Measurements from ENCODE around the gene CD27. TPM values are rescaled to one million over a fixed set of nuclear protein-coding genes. Genes with fewer than 3 reads are reported as not detected.
"Not testable (repeated sequence)": the region's sequence is repeated elsewhere in the genome, so short reads cannot be mapped to it uniquely, and the experiment has no call there.

CD27 gene
- polyA plus RNA-seq, 3 donors, result 0.83 to 2.6 (median 2.2) TPM

DNA sequence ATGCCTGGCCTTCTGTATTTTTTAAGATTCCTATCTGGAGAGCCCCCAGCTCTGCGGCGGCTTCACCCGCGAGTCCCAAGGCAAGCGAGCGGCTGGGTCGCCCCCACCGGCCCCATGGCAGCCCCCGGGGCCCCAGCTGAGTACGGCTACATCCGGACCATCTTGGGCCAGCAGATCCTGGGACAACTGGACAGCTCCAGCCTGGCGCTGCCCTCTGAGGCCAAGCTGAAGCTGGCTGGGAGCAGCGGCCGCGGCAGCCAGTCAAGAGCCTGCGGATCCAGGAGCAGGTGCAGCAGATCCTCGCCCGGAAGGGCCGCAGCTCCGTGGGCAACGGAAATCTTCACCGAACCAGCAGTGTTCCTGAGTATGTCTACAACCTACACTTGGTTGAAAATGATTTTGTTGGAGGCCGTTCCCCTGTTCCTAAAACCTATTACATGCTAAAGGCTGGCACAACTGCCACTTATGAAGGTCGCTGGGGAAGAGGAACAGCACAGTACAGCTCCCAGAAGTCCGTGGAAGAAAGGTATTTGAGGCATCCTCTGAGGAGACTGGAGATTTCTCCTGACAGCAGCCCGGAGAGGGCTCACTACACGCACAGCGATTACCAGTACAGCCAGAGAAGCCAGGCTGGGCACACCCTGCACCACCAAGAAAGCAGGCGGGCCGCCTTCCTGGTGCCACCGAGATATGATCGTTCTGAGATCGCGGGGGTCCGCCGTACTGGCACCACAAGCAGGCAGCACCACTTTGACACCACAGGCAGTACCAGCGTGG, 33.0 kb downstream of the CD27 start:
- DNase-seq, result not testable (repeated sequence)

DNA sequence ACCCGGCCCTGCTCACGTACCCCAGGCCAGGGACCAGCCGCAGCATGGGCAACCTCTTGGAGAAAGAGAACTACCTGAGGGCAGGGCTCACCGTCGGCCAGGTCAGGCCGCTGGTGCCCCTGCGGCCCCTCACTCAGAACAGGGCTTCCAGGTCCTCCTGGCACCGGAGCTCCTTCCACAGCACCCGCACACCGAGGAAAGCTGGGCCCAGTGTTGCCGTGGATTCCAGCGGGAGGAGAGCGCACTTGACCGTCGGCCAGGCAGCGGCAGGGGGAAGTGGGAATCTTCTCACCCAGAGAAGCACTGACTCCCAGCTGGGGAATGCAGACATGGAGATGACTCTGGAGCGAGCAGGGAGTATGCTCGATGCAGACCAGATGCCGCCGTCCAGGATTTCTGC, 33.7 kb downstream of the CD27 start:
- no peak for DNase-seq

DNA sequence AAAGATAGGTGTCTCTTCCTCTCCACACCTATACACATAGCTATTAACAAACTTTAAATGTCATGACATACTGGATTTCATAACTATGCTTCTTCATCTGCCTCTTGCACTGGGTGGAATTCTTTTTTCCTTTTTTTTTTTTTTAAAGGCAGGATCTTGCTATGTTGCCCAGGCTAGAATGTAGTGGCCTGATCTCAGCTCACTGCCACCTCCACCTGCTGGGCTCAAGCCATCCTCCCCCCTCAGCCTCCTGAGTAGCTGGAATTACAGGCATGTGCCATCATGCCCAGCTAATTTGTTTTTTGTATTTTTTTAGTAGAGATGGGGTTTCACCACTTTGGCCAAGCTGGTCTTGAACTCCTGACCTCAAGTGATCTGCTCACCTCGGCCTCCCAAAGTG, 43.5 kb downstream of the CD27 start:
- DNase-seq, result no peak

DNA sequence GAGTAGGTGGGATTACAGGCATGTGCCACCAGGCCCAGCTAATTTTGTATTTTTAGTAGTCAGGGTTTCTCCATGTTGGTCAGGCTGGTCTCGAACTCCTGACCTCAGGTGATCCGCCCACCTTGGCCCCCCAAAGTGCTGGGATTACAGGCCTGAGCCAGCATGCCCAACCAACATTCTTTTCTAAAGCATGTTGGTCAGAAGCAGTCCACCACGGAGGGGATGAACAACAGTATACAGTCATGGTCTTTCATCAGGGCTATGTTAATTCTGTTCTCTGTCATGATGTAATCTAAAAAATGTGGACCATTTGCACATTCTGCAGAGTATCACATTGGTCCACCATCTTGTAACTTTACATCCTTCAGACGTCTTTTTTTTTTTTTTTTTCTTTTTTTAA, 44.7 kb downstream of the CD27 start:
- no peak for DNase-seq

DNA sequence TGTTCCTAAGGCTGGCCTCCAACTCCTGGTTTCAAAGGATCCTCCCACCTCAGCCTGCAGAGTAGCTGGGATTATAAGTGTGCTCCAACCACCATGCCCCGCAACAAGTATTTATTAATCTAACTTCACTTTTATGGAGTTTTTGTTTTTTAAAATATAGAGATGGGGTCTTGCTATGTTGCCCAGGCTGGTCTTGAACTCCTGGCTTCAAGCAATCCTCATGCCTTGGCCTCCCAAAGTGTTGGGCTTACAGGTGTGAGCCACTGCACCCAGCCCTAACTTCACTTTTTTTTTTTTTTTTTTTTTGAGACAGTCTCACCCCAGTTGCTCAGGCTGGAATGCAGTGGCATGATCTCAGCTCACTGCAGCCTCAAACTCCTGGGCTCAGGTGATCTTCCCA, 45.9 kb downstream of the CD27 start:
- DNase-seq, result not testable (repeated sequence)

DNA sequence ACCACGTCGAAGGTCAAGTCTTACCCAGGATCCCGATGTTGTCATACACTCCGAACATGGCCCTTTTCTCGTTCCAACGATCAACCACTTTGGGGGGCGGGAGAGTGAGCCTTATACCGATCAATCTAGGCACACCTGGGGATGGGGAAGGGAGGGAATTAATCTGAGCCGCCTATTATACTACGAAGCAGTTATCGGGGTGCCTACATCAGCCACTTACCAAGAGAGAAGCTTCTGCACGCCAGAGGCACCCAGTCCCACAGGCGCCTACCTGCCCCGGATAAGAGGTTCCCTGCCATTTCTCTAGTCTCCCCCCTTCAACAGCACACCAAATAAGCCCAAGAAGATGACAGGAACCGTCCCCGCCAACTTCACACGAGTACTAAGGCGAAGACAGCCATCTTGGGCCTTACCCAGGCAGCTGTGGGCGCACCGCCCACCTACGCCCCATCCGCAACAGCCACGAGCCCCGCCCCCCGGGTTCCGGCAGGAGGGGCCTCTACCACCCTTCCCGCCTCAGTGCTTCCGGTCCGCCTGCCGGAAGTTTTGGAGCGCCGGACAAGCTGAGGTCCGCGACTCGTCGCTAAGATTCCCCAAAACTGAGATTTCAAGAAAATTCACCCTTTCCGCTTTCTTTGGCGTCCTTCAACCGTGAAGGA, 48.2 kb downstream of the CD27 start, which contains the start of gene MRPL51:
TSS of gene MRPL51 (minus strand) at position 425 of the 659 bp plus-strand sequence. CDS start at position 299, 126 bp downstream.
- DNase-seq, result peak; percentile 95

DNA sequence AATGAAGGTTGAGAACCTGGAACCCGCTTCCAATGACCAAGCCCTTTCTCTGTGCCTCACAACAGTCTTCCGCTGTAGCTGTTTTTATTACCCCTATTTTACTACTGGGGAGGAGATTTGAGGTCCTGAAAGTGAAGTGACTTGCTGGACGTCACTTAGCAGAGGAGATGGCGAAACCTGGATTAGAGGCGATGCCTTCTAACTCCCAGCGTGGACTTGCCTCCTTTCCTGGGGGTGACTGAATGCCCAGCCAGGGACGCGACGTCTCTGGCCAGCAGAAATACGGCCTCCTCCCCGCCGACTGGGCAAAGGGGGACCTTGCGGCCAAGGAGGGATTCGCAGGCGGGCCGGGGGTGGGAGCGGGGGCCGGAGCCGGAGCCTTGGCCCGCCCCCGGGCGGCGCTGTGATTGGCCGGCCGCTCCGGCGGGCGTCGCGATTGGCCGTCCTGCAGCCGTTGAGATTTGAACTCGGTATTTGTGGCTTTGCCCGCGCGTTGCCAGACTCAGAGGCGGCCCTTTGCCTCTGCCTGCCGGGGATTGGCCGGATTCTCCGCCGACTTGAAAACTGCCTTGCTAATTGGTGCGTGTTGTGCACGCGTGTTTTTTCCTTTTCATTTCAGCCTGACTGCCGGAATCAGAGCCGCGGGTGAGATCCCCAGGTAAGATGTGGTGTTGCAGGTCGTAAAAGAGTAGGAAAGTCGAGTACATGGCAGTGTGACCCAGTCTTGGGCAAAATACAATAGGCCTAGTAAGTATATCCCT, 48.9 kb downstream of the CD27 start, which contains the start of gene NCAPD2:
TSS of gene NCAPD2 (plus strand) at position 606 of the 761 bp plus-strand sequence. CDS start 997 bp downstream, outside the sequence.
- peak; percentile 95 for DNase-seq

DNA sequence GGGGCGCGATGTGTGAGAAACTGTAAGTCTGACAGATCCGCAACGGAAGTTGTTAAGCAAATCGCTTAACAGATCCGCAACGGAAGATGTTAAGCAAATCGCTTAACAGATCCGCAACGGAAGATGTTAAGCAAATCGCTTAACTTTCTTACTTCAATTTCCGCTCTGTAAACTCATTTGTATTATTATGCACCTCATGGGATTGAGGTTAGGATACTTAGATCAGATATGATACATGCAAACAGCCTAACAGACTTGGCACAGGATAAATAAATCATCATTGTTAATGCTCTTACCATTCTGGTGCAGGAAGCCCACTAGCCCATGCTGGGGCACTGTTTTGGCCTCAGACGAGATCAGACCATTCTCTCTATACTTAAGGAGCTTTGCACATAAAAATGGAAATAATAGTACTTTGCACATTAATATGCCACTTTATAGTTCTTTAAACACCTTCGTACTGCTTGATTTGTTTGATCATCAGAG, 49.5 kb downstream of the CD27 start:
- peak; percentile 9 for DNase-seq

DNA sequence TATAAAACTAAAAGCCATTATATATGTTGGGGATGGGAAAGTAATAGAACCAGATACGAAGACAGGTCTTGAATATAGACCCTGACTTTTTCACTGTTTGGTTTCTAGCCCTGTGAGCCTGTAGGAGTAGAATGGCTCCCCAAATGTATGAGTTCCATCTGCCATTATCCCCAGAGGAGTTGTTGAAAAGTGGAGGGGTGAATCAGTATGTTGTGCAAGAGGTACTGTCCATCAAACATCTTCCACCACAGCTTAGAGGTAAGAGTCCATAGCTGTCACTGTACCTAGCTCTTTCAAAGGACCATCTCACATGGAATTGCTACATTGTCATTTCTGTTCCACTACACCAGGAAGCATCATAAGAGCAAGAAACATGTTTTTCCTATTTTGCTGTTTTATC, 50.2 kb downstream of the CD27 start:
- DNase-seq, result no peak

DNA sequence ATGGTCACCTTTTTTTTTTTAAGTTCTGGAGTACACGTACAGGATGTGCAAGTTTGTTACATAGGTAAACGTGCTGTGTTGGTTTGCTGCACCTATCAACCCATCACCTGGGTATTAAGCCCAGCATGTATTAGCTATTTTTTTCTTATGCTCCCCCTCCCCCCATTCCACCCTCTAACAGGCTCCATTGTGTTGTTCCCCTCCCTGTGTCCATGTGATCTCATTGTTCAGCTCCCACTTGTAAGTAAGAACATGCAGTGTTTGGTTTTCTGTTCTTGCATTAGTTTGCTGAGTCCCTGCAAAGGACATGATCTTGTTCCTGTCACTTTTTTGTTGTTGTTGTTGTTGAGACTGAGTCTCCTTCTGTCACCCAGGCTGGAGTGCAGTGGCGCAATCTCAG, 52.5 kb downstream of the CD27 start:
- not testable (repeated sequence) for DNase-seq

DNA sequence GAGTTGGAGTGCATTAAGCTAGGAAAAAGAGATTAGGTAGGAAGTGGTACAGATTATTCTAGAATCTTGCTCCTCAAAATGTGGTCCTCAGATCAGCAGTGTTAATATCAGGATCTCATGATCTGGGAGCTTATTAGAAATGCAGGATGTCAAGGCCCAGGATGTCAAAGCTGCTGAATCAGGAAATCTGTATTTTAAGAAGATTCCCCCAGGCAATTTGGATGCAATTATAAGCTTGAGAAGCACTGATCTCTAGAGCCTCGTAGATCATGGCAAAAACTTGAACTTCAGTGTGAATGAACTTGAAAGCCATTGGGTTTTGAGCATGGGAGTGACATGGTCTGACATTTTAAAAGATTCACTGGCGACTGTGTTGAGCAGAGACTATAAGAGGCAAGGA, 55.7 kb downstream of the CD27 start:
- no peak for DNase-seq

Other genes starting within 250 kb of the CD27 start
- gene CD9, start 244.6 kb upstream of the CD27 start, polyA plus RNA-seq (ENCODE audit: insufficient read length in 3 of 3), result 100 to 1,000 TPM; 164 to 181 (median 169) TPM
- gene PLEKHG6, start 134.3 kb upstream of the CD27 start, polyA plus RNA-seq (ENCODE audit: insufficient read length in 3 of 3), result 1 to 10 TPM; 4.7 to 8.3 (median 8.0) TPM
- gene TNFRSF1A, start 102.9 kb upstream of the CD27 start, polyA plus RNA-seq (ENCODE audit: insufficient read length in 3 of 3), result 10 to 100 TPM; 89.2 to 93.1 (median 90.2) TPM
- 100 to 1,000 TPM in 1 of 3 donors, 10 to 100 TPM in 2; 64.4 to 105 (median 88.9) TPM for gene SCNN1A, start 69.4 kb upstream of the CD27 start, polyA plus RNA-seq (ENCODE audit: insufficient read length in 3 of 3)
- 10 to 100 TPM; 67.5 to 85.7 (median 75.1) TPM for gene LTBR, start 60.8 kb upstream of the CD27 start, polyA plus RNA-seq (ENCODE audit: insufficient read length in 3 of 3)
- 10 to 100 TPM; 16.0 to 18.8 (median 17.8) TPM for gene TAPBPL, start 7.1 kb downstream of the CD27 start, polyA plus RNA-seq (ENCODE audit: insufficient read length in 3 of 3)
- gene VAMP1, start 25.7 kb downstream of the CD27 start, polyA plus RNA-seq (ENCODE audit: insufficient read length in 3 of 3), result 10 to 100 TPM; 10.7 to 14.8 (median 11.4) TPM
- gene MRPL51, start 48.3 kb downstream of the CD27 start, polyA plus RNA-seq (ENCODE audit: insufficient read length in 3 of 3), result 100 to 1,000 TPM; 159 to 189 (median 172) TPM
- 10 to 100 TPM; 62.2 to 76.7 (median 70.6) TPM for gene NCAPD2, start 49.1 kb downstream of the CD27 start, polyA plus RNA-seq (ENCODE audit: insufficient read length in 3 of 3)
- gene GAPDH, start 89.6 kb downstream of the CD27 start, polyA plus RNA-seq (ENCODE audit: insufficient read length in 3 of 3), result 1,000 to 10,000 TPM; 2,127 to 2,548 (median 2,322) TPM
- 10 to 100 TPM; 17.1 to 19.6 (median 18.9) TPM for gene IFFO1, start 111.1 kb downstream of the CD27 start, polyA plus RNA-seq (ENCODE audit: insufficient read length in 3 of 3)
- 10 to 100 TPM; 24.3 to 39.7 (median 37.4) TPM for gene NOP2, start 123.3 kb downstream of the CD27 start, polyA plus RNA-seq (ENCODE audit: insufficient read length in 3 of 3)
- gene CHD4, start 162.4 kb downstream of the CD27 start, polyA plus RNA-seq (ENCODE audit: insufficient read length in 3 of 3), result 100 to 1,000 TPM; 307 to 315 (median 315) TPM
- gene LPAR5, start 191.0 kb downstream of the CD27 start, polyA plus RNA-seq (ENCODE audit: insufficient read length in 3 of 3), result 1 to 10 TPM; 1.1 to 1.5 (median 1.4) TPM
- gene ACRBP, start 202.5 kb downstream of the CD27 start, polyA plus RNA-seq (ENCODE audit: insufficient read length in 3 of 3), result 1 to 10 TPM; 4.6 to 8.0 (median 7.7) TPM
- gene ING4, start 218.2 kb downstream of the CD27 start, polyA plus RNA-seq (ENCODE audit: insufficient read length in 3 of 3), result 100 to 1,000 TPM; 112 to 119 (median 119) TPM
- 100 to 1,000 TPM in 2 of 3 donors, 10 to 100 TPM in 1; 82.7 to 105 (median 102) TPM for gene ZNF384, start 244.4 kb downstream of the CD27 start, polyA plus RNA-seq (ENCODE audit: insufficient read length in 3 of 3)

All from renal pelvis (tissue), 4 donors.